G401 (cell line): ENCODE measurements around the gene IPO7. TPM values are rescaled to one million over a fixed set of nuclear protein-coding genes. Genes with fewer than 3 reads are reported as not detected.
"Not testable (repeated sequence)": the region's sequence is repeated elsewhere in the genome, so short reads cannot be mapped to it uniquely, and the experiment has no call there.

Source experiments
- DNase-seq: peaks from one replicate; pipeline ENCODE4 v3.0.0-alpha.2; 2015; ENCODE audit warnings: low spot score
- in situ Hi-C: cut with HindIII; loops from 2 replicates; pipeline ENCODE4 v1.10.0; 2016; ENCODE audit warnings: low sequenced_read_pairs, mixed read lengths
- total RNA-seq: library from RNA; depleted of rRNA; stranded (reverse); fragments of >200 nt; shearing (Covaris generic); gene quantifications from 2 replicates; pipeline ENCODE4 v1.2.3, GENCODE V29; 2014; rRNA removed

IPO7 gene
- 179 and 272 TPM in 2 replicates for total RNA-seq

DNA sequence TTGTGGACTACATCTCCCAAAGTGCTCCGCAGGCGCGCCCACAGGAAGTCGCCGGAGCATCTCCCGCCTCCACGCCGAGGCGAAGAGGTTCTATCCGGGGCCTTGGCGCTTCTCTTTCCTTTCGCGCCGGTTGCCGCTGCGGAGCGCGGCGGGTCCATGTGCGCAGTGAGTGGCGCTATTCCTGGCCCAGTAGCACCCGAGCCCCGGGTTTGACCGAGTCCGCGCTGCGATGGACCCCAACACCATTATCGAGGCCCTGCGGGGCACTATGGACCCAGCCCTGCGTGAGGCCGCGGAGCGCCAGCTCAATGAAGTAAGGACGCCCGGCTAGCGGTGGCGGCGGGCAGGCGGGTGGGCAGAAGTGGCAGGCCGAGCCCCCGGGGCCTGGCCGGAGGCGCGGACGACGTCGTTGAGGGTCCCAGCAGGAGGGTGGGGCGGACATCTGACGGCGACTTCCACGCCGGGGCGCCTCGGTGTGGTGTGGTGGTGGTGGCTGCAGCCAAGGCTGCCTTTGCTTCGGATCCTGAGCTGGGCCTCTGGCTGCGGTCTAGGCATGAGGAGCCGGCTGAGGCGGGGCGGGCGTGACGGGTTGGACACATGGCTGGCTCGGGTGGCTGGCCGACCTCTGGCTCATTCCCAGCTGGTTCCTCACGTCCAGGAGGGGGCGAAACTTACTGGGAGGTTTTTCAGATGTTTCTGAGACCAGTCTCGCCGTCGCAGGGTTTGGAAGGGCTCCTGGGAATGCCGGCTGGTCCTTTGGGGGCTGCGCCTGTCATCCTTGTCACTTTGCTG lies at the start of gene IPO7:
IPO7 (plus strand) TSS at position 118 of the 792 bp plus-strand sequence; CDS start at position 230, 112 bp downstream.
- in situ Hi-C loops: no loop called here
- peak; percentile 94 for DNase-seq

DNA sequence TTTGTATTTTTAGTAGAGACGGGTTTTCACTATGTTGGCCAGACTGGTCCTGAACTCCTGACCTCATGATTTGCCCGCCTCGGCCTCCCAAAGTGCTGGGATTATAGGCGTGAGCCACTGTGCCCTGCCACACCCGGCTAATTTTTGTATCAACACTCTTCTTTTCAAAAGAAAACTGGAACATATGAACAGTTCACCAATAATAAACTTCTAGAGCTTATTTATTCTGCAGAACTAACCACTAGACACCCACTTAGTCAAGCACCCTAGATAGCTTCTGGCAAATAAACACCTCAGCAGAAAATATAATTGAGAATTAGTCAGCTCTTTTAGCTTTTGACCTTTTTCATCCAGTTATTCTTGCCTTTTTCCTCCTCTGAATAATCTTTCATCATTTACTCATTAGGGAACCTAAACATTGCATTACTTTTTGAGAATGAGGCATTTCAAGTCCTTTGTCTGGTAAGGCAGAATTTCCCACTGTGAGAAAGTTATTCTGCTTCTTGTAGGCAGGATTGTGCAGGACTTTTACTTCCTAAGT lies 42.7 kb upstream of the IPO7 start:
- DNase-seq: no peak
- in situ Hi-C loops: no loop called here

DNA sequence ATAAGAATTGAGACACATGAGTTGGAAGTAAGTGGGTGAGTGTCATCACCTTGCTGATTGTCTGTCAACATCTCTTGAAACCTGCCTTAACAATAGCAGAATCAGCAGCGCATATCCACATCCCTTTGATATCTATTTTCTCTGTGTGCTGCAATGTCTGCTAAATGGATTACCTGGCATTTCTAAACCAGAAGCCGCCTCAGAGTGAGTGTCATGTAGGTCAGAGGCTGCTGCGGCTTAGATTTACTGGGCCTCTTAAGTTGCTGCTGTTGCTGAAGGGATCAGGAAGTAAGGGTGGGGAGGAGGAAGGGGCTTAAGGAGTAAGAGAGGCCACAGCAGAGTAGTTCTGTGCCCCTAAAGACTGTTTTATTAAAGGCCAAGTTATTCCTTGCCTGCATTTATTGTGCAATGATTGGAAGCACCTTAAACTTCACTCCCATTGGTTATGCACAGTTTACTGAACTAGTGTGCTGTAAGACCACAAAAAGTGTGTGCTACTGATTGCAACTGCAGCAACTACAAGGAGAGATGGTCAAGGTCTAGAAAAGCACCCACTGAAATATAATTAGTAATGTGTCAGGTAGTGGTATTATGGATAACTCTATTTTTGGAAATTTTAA lies 40.3 kb upstream of the IPO7 start:
- in situ Hi-C loops: no loop called here
- DNase-seq: no peak

DNA sequence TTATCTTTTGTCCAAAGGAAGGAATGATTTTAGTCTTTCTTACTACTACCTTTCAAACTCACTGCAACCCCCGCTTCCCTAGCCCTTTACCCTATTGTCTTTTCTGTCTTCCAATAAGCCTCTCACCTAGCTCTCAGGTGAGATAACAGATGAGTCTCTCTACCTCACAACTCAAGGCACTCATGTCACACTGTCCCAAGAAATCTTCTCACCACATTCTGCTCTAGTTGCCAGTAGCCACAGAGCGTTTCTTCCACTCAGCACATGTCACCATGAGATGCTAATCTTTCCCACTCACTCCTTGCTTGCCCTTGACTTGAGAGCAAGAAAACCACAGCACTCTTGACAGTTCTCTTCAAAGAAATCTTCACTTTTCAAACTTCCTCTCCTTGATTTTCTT lies 37.4 kb upstream of the IPO7 start:
- in situ Hi-C loops: no loop called here
- no peak for DNase-seq

DNA sequence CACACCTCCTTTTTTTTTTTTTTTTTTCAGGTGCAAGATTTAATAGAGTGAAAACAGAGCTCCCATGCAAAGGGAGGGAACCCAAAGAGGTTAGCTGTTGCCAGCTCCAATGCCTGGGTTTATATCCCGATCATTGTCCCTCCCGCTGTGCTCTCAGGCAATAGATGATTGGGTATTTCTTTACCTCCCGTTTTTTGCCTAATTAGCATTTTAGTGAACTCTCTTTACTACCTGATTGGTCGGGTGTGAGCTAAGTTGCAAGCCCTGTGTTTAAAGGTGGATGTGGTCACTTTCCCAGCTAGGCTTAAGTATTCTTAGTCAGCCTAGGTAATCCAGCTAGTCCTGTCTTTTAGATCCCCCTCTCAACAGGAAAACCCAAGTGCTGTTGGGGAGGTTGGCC lies 36.7 kb upstream of the IPO7 start:
- DNase-seq, in situ Hi-C loops: not testable (repeated sequence)

DNA sequence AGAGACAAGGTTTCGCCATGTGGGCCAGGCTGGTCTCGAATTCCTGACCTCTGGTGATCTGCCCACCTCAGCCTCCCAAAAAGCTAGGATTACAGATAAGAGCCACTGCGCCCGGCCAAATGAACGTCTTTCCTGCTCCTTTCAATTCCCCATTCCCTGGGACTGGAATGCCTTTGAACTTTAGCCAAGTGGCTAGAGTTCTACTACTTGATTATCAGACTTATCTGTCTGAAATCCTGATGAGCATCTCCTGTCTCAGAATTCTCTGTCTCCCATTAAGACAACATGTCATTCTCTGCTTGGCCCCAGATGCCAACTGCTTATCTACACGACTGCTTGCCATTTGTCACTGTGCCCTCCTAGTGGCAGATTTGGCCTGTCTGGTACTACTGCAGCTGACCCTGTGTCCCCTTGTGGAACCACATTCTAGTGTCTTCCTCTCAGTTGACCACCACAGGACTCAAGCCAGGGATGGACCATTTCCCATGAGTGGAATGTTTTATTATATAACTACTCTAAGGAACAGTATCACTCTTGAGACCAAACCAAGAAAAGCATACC lies 33.1 kb upstream of the IPO7 start:
- no peak for DNase-seq
- in situ Hi-C loops: no loop called here

DNA sequence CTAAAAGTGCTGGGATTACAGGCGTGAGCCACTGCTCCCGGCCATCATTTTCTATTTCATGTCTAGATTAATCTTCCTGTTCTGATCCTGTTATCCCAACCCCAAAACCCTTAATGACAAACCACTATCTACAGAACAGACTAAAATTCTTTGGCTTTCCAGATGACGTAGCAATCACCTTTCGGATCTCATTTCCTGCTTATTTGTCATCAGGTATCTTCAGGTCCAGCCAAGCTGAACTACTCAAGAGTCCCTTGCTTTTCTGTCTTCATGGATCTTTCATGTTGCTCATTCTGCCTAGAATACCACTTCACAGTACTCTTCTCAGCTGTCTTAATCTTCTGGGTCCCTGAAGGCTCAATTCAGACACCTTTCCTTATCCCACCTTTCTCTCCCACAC lies 27.4 kb upstream of the IPO7 start:
- DNase-seq: no peak
- in situ Hi-C loops: no loop called here

DNA sequence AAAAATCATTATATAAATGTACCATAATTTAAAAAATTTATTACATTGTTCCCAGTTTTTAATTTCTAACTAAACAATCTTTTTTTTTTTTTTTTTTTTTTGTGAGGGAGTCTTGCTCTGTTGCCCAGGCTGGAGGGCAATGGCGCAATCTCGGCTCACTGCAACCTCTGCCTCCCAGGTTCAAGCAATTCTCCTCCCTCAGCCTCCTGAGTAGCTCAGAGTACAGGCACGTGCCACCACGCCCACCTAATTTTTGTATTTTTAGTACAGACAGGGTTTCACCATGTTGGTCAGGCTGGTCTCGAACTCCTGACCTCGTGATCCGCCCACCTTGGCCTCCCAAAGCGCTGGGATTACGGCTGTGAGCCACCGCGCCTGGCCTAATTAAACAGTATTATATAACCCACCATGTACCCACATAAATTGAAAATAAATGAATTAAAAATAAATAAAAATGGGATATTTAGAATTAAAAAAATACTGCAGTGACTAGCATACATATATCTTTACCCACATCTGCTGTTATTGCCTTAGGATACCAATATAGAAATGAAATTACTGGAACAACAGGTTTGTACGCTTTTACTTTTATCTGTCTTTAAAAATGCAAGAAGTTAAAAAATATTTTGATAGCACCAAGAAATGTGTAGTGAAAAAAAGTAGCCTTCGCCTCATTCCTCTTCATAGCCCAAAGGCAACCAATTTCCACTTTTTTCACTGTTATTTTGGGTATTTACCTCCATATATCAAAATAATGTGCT lies 23.4 kb upstream of the IPO7 start:
- DNase-seq, in situ Hi-C loops: not testable (repeated sequence)

DNA sequence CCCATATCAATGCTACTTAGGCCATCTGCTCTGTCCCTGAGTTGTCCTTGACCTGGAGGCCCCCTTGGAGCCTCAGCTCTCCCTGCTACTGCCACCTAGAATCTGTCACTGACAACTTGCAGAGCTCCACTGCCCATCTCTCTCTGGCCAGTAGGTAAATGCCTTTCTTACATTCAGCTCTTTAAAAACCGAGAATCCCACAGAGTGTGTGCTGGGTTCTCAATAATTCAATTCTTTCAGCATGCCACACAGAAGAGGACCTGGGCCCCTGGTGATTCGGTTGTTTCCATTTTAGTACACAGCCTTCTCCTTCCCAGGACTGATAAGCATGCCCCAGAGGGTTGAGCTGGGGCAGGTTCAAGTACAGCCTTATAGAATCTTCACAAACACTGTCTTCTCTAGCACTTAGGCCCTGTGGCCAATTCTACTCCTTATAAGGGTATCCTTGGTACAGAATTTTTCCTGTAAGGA lies 22.0 kb upstream of the IPO7 start:
- no peak for DNase-seq
- in situ Hi-C loops: no loop called here

DNA sequence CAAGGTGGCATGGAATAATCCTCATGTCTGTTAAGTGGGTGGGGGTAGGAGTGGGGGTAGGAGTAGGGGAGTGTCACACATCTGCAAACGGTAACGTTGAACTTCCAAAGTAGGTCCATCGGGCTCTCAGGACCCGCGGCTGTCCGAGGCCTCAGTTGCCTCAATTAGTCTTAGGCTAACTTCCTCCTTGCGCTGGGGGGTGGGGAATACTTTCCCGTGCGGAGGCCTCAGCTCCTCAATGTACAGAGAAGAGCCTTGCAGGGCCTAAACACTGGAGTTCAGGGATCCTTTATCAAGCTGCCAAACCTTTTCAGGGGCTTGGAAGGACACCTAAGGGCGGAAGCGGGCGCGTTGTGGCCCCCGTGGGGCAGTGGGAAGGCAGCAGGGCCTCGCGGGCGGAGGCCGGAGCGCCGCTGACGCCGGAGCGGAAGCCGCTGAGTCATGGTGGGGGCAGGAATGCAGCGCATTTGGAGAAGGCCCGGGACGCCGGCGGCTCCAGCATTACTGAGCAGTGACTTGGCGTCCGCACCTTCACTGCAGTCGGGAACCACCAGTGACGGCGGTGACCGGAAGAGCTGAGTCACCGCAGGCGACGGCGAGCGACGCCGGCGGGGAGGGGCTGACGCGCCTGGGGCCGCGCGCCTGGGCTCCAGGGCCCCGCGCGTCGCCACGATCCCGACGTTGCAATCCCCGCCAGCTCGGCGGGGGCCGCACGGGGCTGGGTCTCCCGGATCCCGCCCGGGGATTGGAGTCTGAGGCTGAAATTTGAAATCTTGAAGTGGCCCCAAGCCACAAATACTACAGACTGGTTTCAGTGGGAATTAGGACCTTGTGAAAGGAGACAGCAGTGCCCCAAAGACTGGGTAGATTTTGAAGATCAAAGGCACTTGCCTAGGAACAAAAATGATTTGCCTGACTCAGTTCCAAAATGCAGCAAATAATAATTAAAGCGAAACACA lies 20.2 kb upstream of the IPO7 start:
- DNase-seq: peak; percentile 90
- in situ Hi-C loops: no loop called here

DNA sequence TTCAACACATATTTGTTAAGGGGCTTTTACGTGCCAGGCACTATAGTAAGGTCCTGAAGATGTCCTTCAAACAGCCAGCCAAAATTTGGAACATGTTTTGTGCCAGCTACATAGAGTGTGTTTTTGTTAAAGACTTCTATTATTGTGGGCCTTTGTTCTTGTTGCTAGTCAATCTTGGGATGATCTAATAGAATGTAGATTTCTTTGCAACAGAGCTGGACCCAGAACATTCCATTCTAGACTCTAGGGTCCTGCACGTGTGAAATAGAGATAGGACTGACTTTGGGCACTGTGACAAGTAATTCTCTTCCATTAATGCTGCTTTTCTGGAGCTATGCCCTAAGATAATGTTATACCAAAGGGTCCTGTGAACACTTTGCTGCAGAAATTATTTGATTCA lies 16.9 kb upstream of the IPO7 start:
- in situ Hi-C loops: no loop called here
- no peak for DNase-seq

DNA sequence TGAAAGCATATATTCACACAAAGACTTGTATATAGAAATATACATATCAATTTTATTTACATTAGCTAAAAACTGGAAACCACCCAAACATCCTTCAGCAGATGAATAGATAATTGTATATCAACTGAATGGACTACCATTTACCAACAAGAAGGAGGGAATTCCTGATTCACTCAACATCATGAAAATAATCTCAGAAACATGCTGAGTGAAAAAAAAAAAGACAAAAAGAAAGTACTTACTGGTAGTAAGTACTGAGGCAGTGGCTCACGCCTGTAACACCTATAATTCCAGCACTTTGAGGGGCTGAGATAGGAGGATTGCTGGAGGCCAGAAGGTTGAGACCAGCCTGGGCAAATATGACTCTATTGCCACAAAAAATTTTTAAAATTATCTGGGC lies 7.4 kb upstream of the IPO7 start:
- no peak for DNase-seq
- in situ Hi-C loops: no loop called here

DNA sequence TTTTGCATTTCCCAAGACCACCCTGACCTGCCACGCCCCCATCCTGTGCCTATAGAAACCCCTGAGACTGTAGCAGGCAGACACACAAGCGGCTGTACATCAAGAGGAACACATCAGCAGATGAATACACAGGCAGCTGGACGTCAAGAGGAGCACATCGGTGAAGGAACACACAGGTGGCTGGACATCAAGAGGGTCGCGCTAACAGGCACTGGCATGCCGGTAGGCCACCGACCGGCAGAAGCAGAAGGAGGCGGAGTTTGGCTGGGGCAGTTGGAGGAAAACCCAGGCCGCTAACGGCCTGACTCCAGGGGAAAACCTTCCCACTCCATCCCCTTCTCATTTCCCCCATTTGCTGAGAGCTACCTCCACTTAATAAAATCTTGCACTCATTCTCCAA lies 5.4 kb upstream of the IPO7 start:
- DNase-seq: no peak
- in situ Hi-C loops: no loop called here

DNA sequence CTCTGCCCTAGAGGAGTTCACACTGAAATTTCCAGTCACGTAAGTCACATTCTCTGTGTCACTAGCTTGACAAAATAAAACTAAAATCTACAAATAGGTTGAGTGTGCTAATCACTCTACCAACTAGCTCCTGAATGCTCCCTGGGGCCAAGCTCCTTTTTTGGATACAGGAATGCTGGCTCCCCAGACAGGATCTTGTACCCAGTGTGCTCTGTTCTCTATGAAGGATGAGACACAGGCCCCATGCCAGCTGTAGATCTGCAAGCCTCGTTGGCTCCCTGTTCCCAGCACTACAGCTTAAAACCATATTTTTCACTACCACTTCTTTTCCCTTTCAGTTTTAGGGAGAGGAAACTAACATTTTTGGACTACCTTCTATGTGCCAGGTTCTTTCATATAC lies 3.7 kb upstream of the IPO7 start:
- in situ Hi-C loops: no loop called here

DNA sequence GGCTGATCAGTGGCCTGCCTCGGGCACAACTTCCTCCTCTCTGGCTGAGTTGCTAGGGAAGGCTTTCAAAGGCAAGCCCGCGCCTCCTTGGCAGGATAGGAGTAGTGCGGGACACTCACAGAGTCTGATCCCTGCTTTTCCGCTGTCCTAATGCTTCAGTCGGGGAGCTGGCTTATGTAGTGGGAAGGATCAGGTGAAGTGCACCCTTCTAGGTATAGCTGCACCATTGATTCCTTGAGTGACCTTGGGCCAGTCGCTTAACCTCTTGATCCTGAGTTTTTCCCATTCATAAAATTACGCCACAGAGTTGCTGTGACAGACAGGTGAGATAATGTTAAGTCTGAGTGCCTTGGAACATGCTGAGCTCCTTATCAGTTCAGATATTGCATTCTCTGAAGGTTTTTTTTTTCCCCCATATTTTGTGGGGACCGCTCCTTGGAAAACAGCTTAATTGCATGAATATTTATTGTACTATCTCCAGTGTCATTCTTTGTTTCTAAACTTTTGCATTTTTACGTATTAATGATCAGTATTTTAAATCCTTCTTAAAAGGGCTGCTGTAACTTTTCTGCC lies 961 bp downstream of the IPO7 start:
- no peak for DNase-seq
- in situ Hi-C loops: no loop called here

More for the DNA sequence above, 3.7 kb upstream of the IPO7 start:
- no peak for DNase-seq

DNA sequence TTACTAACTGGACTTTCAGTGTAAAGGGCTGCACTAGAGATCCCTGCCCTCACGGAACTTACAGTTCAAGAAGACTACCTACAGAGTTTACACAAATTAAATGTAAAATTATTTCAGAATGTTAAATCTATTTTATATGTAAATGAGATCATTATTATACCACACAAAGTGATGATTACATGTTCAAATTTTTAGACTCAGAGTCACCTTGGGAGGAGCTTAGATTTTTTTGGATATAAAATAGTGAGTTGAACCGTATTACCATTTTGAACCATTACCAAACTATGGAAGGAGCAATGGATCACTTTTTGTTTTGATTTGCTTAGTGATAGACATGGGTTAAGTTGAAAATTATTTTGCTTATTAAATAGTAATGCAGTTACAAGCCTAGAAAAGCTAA lies 1.6 kb downstream of the IPO7 start:
- in situ Hi-C loops: no loop called here
- DNase-seq: no peak

DNA sequence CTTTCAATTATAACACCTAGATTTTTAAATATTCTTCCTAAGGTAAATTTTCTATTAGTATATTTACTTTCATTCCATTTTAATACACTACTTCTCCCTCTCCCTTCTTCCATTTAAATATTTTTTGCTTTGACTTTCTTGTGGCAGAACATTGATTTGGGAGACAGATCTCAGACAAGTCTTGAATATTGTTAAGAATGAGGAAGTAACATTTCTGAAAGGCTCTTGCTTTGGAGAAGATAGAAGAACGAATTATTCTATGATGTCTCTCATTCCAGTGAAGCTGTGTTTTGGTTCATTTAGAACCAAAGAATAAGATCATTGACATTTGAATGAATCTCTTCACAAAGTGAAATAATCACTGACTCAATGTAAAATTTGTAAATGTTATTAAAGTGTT lies 2.4 kb downstream of the IPO7 start:
- in situ Hi-C loops: no loop called here
- DNase-seq: no peak

DNA sequence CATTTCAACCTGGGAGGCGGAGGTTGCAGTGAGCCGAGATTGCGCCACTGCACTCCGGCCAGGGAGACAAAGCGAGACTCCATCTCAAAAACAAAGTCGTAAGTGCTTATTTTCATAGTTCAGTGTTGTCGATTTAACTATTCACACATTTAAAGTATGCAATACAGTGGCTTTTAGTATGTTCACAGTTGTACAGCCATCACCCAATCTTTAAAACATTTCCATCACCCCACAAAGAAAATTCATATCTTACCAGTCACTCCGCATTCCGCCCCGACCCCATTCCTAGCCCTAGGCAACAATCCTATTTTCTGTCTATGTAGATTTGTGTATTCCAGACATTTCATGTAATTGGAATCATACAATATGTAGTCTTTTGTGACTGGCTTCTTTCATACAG lies 11.9 kb downstream of the IPO7 start:
- DNase-seq: no peak
- in situ Hi-C loops: no loop called here
